ENCODE data around the gene AMZ1. TPM values are rescaled to one million over a fixed set of nuclear protein-coding genes. Genes with fewer than 3 reads are reported as not detected.
"Not testable (repeated sequence)": the region's sequence is repeated elsewhere in the genome, so short reads cannot be mapped to it uniquely, and the experiment has no call there.

Gene AMZ1
- polyA plus RNA-seq, 4 donors: 0.11 to 0.59 (median 0.22) TPM

DNA sequence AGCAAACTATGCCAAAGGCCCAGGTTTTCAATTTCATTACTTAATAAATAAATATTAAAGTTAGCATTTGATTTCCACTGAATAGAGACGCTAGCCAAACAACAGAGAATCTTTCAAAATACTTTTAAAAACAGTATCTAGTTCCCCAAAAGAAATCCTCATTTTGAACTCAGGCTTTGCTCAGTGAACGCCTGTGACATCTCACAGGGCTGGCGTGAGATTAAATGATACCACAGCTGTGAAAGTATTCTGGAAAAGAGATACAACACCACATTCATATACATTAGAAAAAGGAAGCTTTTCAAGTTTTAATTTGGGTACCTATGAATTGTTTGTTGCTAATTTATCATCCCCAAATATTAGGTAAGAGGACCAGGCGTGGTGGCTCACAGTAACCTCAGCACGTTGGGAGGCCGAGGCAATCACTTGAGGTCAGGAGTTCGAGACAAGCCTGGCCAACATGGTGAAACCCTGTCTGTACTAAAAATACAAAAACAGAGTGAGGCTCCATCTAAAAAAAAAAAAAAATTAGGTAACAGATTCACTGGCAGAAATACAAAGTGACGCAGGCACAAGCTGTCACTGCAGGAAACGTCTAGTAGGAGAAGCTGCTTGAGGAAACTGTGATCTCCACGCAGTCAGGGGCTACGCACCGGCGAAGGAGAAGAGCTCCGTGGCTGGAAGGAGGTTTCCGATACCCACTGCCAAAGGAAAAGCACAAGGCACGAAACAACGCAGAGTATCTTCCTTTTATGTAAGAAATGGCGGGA is 50.0 kb downstream of the AMZ1 start:
- no peak for DNase-seq (ENCODE audit: low read depth in 4 of 4, low spot score in 2 of 4)

DNA sequence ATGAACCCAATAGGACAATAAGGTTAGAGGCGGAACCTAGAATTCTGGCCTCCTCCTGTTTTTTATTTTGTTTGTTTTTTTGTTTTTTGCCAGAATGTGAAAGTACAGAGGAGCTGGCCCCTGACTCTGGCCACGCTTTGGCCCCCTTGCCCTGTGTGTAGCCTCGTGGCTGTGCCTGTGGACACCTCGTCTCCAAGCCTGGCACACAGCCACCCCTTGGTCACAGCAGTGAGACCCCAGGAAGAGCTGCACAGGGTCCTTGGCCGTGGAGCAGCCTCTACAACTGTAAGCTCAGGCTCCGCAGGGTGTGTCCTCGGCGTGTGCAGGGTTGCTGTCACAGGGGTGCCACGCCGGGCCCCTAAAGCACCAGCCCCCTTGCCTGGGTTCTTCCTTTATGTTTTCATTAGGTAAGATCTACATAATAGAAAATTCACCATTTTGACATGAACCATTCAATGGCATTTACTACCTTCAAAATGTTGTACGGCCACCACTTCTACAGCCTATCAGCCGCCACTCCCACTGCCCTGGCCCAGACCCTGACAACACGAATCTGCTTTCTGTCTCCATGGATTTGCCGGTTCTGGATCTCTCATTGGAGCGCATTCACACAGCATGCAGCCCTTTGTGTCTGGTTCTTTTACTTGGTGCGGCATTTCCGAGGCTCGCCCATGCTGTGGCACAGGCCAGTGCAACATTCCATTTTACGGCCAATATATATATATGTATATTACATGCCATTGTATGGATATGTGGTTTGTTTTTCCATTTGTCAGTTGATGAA is 51.0 kb downstream of the AMZ1 start:
- no peak for DNase-seq (ENCODE audit: low read depth in 4 of 4, low spot score in 2 of 4)

DNA sequence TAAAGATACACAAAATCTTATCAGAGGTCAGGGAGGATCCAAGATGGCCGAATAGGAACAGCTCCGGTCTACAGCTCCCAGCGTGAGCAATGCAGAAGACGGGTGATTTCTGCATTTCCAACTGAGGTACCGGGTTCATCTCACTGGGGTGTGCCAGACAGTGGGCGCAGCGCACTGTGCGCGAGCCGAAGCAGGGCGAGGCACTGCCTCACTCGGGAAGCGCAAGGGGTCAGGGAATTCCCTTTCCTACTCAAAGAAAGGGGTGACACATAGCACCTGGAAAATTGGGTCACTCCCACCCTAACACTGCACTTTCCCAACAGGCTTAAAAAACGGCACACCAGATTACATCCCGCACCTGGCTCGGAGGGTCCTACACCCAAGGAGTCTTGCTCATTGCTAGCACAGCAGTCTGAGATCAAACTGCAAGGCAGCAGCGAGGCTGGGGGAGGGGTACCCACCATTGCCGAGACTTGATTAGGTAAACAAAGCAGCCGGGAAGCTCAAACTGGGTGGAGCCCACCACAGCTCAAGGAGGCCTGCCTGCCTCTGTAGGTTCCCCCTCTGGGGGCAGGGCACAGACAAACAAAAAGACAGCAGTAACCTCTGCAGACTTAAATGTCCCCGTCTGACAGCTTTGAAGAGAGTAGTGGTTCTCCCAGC is 55.7 kb downstream of the AMZ1 start:
- DNase-seq (ENCODE audit: low read depth in 4 of 4, low spot score in 2 of 4): not testable (repeated sequence)

DNA sequence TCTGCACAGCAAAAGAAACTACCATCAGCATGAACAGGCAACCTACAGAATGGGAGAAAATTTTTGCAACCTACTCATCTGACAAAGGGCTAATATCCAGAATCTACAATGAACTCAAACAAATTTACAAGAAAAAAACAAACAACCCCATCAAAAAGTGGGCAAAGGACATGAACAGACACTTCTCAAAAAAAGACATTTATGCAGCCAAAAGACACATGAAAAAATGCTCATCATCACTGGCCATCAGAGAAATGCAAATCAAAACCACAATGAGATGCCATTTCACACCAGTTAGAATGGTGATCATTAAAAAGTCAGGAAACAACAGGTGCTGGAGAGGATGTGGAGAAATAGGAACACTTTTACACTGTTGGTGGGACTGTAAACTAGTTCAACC is 60.7 kb downstream of the AMZ1 start:
- not testable (repeated sequence) for DNase-seq (ENCODE audit: low read depth in 4 of 4, low spot score in 2 of 4)

DNA sequence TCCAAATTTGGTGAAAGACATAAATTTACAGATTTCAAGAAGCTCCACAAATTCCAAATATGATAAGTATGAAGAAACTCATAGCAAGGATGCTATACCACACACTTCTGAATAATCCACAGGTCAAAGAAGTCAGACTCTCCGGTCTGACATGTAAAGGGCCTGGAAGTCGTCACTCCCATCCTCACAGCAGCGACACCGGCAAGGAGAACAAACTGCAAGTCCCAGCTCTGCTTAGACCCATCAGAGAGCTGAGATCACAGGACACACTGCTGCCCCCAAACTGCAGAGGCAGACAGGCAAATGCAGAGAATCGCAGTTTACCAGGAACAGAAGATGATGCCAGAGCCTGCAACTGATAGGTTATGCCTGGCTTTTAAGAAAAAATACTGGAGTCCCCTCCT is 62.0 kb downstream of the AMZ1 start:
- DNase-seq (ENCODE audit: low read depth in 4 of 4, low spot score in 2 of 4): no peak

DNA sequence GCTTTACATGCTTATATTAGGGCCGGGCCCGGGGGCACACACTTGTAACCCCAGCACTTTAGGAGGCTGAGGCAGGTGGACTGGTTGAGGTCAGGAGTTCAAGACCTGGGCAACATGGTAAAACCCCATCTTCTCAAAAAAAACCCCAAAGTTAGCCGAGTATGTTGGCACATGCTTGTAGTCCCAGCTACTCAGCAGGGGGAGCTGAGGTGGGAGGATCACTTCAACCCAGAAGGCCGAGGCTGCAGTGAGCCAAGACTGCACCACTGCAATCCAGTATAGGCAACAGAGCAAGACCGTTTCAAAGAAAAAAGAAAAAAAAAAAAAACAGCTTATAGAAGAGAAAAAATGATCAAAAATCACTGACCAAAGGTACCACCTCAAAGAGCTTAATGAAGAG is 63.1 kb downstream of the AMZ1 start:
- no peak for DNase-seq (ENCODE audit: low read depth in 4 of 4, low spot score in 2 of 4)

DNA sequence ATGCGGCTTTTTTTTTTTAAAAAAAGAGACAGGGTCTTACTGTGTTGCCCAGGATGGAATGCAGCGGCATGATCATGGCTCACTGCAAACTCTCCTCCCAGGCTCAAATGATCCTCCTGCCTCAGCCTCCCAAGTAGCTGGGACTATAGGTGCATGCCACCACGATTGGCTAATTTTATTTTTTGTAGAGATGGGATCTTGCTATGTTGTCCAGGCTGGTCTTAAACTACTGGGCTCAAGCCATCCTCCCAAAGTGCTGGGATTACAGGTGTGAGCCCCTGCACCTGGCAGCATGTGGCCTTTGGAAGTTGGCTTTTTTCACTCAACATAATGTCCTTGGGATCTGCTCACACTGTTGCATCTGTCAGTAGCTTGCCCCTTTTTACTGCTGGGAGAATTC is 65.1 kb downstream of the AMZ1 start:
- DNase-seq (ENCODE audit: low read depth in 4 of 4, low spot score in 2 of 4): no peak

DNA sequence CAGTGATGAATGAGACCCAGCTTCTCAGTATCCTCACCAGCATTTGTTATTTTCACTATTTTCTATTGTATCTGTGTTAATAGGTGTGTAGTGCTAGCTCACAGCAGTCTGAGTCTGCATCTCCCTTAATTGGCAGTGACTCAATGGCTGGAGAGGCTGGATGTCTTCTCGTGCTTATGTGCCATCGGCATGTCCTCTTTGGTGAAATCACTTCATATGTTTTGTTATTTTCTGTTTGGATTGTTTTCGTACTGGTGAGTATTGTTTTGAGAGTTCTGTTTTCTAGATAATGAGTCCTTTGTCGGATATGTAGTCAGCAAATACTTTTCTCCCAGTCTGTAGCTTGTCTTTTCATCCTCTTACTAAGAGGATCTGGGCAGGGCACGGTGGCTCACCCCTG is 66.1 kb downstream of the AMZ1 start:
- no peak for DNase-seq (ENCODE audit: low read depth in 4 of 4, low spot score in 2 of 4)

DNA sequence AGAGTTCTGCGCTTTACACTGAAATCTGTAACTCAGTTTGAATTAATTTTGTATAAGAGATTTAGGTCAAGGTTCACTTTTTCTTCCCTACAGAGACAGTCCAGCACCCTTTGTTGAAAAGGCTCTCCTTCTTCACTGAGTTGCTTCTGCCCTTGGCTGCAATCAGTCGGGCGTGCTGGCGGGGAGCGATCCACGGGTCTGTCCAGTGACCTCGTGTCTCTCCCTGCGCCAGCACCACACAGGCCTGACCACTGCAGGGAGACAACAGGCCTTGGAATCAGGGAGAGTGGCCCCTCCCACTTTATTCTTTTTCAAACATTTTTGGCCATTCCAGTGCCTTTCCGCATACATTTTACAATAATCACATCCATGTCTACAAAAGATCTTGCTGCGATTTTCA is 66.9 kb downstream of the AMZ1 start:
- no peak for DNase-seq (ENCODE audit: low read depth in 4 of 4, low spot score in 2 of 4)

DNA sequence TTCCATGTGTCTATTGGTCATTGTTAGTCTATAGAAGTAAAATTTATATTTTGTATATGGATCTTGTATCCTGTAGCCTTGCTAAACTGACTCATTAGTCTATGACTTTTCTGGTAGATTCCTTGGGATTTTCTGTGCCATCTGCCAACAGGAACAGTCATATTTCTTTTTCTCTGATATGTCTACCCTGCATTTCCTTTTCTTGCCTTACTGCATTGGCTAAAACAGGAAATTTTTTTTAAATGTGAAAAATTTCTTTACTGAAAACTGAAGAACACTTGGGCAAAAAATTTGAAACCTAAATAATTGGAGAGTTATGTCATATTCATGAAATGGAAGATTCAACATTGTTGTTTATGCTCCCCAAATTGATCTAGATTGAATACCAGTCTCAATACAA is 67.5 kb downstream of the AMZ1 start:
- no peak for DNase-seq (ENCODE audit: low read depth in 4 of 4, low spot score in 2 of 4)

DNA sequence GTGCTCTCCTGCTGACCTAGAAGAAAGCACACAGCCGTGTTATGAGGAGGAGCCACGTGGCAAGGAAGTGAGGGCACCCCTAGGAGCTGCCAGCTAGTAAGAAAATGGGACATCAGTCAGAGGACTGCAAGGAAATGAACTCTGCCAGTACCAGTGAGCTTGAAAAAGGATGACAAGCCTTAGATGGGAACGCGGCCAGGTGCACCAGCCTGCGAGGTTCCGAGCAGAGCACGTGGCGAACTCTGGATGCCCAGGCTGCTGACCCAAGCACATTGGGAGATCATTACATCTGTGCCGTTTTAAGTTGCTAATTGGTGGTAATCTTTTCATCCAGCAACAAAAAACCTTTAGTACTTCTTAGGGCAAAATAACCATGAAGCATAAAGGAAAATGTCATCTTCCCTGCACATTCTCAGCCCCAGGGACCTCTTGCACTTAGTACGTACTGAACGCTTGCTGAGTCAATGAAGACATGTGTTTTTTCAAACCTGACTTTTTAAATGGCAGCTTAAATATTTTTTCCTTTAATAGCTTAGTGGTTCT is 69.4 kb downstream of the AMZ1 start:
- DNase-seq (ENCODE audit: low read depth in 4 of 4, low spot score in 2 of 4): no peak

DNA sequence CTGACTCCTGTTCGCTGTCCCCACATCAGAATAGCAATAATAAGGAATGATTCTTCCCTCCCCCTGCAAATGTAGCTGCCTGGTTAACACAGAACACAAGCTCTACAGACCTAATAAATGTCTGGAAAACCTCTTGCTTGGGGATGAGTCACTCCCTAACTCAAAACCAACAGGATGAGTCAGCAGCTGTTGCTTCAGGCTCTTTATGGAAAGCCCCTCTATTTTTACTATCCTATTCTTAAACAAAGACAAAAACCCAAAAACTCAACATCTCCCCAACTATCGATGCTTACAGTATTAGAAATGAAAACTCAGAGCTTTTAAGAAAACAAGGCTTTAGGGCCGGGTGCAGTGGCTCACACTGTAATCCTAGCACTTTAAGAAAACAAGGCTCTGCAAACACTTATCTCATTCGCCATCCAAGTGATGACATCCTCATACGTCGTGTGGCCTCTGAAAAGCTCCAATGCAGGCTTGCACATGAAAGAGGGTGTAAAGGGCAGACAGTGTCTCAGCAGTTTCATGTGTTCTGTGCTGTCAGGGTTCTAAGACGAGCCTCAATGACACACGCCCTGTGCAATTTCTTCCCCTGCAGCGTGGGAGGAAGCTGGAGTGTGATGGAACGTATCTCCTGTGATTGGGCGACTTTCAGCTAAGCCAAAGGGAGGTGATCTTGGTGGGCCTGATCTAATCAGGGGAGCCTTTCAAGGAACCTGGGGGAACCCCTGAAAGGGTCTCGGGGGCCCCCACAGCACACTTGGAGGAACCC is 70.1 kb downstream of the AMZ1 start:
- no peak for DNase-seq (ENCODE audit: low read depth in 4 of 4, low spot score in 2 of 4)

DNA sequence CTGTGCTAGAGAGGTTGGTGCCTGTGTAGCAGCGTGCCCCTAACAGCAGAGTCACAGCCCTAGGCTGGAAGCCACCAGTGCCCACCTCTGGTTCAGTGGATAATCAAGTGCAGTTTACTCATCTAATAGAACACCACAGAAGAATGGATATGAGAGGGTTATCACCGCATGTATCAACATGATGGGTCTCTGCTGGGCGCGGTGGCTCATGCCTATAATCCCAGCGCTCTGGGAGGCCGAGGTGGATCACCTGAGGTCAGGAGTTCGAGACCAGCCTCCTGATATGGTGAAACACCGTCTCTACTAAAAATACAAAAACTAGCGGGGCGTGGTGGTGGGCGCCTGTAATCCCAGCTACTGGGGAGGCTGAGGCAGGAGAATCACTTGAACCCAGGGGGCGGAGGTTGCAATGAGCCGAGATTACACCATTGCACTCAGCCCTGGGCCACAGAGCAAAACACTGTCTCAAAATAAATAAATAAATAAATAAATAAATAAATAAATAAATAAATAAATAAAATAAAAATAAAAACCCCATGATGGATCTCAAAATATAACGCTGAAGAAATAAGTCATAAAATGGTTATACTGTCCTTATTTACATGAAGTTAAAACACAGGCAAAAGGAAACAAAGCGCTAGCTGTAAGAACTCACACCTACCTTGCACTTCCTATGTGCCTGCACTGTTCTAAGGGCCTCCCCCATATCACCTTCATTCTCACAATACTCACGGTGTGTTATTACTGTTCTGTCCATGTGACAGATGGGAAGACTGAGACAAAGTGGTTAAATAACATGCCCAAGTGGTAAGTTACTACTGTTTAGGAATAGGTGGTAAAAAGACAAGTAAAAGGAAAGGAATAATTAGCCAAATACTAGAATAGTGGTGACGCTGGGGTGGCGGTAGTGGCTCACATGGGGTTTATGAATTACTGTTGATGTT is 70.9 kb downstream of the AMZ1 start:
- DNase-seq (ENCODE audit: low read depth in 4 of 4, low spot score in 2 of 4): no peak

DNA sequence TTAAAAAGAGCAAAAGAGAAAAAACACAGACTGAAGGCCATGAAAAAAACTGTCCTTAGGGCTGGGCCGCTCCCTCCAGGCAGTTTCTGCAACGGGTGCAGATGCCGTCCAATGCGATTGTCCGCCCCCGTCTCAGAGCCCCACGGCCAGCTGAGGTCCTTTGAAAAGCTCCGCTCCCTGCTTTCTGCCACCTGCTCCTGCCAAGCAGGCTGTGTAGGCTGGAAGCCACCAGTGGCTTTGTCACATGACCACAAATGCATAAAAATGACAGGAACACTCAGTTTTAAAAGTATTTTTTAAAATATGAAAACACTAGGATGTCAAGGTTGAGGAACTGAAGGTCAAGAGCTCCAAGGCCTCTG is 71.7 kb downstream of the AMZ1 start:
- DNase-seq (ENCODE audit: low read depth in 4 of 4, low spot score in 2 of 4): no peak

DNA sequence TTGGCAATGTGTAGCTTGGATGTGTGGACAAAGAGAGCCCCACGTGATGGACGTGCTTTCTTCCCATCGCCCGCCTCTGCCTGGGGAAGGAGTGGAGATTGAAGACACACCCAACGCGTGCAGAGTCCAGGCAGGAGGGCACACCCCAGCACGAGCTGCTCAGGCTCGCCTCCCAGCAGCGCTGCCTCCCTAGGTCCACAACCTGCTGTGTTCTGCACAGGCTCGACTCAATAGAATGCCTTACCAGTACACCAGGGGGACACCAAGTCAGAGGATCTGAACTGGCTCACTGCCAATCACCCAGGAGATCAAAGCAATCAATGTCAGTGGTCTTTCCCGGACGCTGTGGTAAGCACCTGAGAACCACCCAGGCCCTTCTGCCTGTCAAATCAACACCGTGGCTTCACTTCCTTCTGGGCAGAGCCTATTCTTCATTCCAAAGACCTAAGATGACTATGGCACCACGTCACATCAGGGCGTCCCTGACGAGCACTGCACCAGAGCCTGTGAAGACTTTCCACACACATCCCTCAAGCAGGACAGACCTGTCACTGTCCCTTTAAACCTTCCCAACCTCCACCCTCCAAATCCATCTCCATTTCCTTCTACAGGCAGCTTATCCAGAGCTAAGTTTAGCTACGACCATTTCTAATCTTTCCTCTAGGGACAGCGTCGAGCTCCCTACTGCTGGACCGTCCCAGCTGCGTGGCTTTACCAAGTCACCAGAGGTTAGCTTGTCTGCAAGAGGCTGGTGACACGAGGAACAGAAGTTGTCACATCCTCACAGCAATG is 72.3 kb downstream of the AMZ1 start:
- no peak for DNase-seq (ENCODE audit: low read depth in 4 of 4, low spot score in 2 of 4)

DNA sequence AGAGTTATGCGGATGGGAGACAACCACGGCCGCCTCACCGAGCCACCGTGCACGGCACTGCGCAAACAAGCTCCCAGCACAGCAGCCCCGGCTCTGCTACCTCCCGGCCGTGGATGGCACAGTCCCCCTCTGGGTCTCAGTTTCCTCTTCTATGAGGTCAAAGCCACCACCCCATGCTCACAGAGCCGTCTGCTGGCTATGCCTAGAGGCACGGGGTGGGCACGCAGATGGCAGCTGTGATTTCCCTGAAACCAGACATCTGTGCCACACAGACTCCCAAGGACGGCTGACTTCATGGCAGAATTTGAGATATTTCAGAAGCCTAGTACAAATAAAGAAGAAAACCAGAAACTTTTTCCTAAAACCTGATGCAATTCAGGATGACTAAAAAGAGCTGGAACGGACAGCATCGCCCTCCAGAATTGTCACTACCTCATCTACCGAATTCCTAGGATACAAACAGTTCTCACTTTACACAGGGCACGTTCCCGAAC is 73.2 kb downstream of the AMZ1 start:
- DNase-seq (ENCODE audit: low read depth in 4 of 4, low spot score in 2 of 4): no peak

DNA sequence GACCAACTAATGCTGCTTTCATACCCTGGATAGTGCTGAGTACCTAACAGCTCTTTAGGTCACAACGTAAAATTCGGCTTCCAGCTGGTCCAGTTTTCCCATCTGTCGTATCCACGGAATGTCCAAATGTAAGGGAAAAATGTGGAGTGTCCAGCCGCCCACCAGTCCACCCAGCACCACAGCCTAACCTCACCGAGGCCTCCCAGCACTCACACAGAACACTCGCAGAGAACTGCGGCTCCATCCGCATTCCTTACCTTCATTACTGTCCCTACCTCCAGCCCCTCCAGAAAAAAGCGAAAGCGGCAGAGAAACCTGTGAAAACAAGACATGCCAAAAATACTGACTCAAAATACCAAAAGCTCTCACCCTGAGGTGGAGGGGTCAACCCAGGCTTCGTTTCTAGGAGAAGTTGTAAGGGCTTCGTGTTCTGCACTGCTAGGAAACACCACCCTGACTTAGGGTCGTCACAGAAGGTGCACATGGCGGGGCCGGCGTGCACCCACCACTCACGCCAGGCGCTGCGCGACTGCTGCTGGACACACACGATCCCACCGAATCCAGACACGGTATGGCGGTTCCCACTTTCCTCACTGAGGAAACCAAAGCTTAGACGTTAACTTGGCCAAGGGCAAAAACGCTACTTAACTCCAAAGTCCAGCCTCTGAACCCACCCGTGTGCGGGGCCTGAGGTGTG is 73.9 kb downstream of the AMZ1 start:
- DNase-seq (ENCODE audit: low read depth in 4 of 4, low spot score in 2 of 4): no peak

DNA sequence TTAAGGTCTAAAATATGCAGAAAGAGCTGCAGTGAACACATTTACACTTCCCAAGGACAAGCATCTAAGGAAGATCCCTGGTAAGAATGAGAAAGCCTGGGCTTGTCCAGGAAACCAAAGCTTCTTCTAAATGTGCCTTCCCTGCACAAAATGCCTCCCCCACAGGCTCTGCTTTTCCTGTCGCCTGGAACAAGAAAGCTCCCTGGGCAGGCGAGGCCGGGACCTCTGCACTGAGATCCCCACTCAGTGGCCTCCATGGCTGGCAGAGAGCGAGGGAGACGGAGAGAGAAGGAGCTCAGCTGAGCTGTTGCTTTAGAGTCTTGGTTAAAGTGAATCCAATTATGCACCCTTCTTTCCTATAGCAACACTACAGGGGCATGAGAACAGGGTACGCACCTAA is 75.6 kb downstream of the AMZ1 start:
- DNase-seq (ENCODE audit: low read depth in 4 of 4, low spot score in 2 of 4): no peak
